Muscle layer of colon (tissue), 2 donors: ENCODE results near the gene CRY2.

Source experiments
- H3K27ac ChIP-seq: one replicate; pipeline ENCODE4 v1.7.0; 2013; ENCODE audit warnings: low read depth, mild to moderate bottlenecking, low read length, moderate library complexity
- H3K27me3 ChIP-seq, 2 donors: one replicate each; pipeline ENCODE4 v1.7.0; 2013; ENCODE audit warnings: low read length in 2 of 2, mild to moderate bottlenecking in 2 of 2; ENCODE audit not compliant: insufficient read depth in 2 of 2, control insufficient read depth in 1 of 2
- H3K36me3 ChIP-seq: one replicate; pipeline ENCODE4 v1.7.0; 2013; ENCODE audit warnings: mild to moderate bottlenecking, low read length; ENCODE audit not compliant: insufficient read depth
- H3K4me1 ChIP-seq: one replicate; pipeline ENCODE4 v1.7.0; 2013; ENCODE audit warnings: mild to moderate bottlenecking, low read length; ENCODE audit not compliant: insufficient read depth
- H3K4me3 ChIP-seq, 2 donors: one replicate each; pipeline ENCODE4 v1.7.0; 2013; ENCODE audit warnings: low read length in 2 of 2, low read depth in 1 of 2, mild to moderate bottlenecking in 1 of 2, moderate library complexity in 1 of 2
- H3K9ac ChIP-seq: one replicate; pipeline ENCODE4 v1.7.0; 2013; ENCODE audit warnings: low read length
- H3K9me3 ChIP-seq: one replicate; pipeline ENCODE4 v1.7.0; 2013; ENCODE audit warnings: mild to moderate bottlenecking, low read length
- donor health status: abdominal sarcoma.
- donor health status: Adenocarcinoma of cecum.

Gene CRY2

GRCh38 chr11:45885921-45886721 is 38.8 kb downstream of the CRY2 start:
- no peak overlapping the region for H3K9ac ChIP-seq

GRCh38 chr11:45886816-45887520 is 39.7 kb downstream of the CRY2 start:
- peaks cover 9% of the 10 kb centered on the region for H3K36me3 ChIP-seq
- H3K4me1 ChIP-seq, result peaks cover under 1% of the 10 kb centered on the region
- no peaks in the 10 kb centered on the region for H3K9me3 ChIP-seq
- H3K4me3 ChIP-seq, result no peak overlapping the region
- H3K27me3 ChIP-seq, result no peaks in the 10 kb centered on the region
- H3K9ac ChIP-seq, result no peak overlapping the region
- H3K27ac ChIP-seq, result no peak overlapping the region

More at GRCh38 chr11:45885921-45886721, 38.8 kb downstream of the CRY2 start:
- Histone ChIP-seq H3K27me3 (no peaks in the 10 kb centered on the region), H3K4me1 (peaks cover 9% of the 10 kb centered on the region), H3K27ac (no peak overlapping the region), H3K9me3 (no peaks in the 10 kb centered on the region), H3K36me3 (peaks cover 17% of the 10 kb centered on the region), H3K4me3 (peak overlapping the region in 1 of 2 donors; percentile 48)

- no peaks in the 10 kb centered on the region for H3K27me3 ChIP-seq
- no peak overlapping the region for H3K9ac ChIP-seq
- no peak overlapping the region for H3K27ac ChIP-seq
- no peaks in the 10 kb centered on the region for H3K9me3 ChIP-seq
- H3K36me3 ChIP-seq, result peaks cover 3% of the 10 kb centered on the region
- H3K4me1 ChIP-seq, result no peaks in the 10 kb centered on the region
- H3K4me3 ChIP-seq, result no peak overlapping the region
These were observed 40.3 kb downstream of the CRY2 start for GRCh38 chr11:45887587-45887986.

- Histone ChIP-seq H3K4me1 (no peaks in the 10 kb centered on the region), H3K9ac (no peak overlapping the region), H3K36me3 (no peaks in the 10 kb centered on the region), H3K27me3 (peaks cover 1 to 2% of the 10 kb centered on the region in 2 donors), H3K9me3 (no peaks in the 10 kb centered on the region), H3K27ac (no peak overlapping the region), H3K4me3 (no peak overlapping the region)
These were observed 42.3 kb downstream of the CRY2 start for GRCh38 chr11:45889555-45889954.

GRCh38 chr11:45889966-45890365 is 42.7 kb downstream of the CRY2 start:
- peaks cover 5 to 6% of the 10 kb centered on the region in 2 donors for H3K27me3 ChIP-seq
- no peak overlapping the region for H3K9ac ChIP-seq
- H3K27ac ChIP-seq, result no peak overlapping the region
- H3K4me3 ChIP-seq, result no peak overlapping the region
- H3K4me1 ChIP-seq, result no peaks in the 10 kb centered on the region
- no peaks in the 10 kb centered on the region for H3K36me3 ChIP-seq
- H3K9me3 ChIP-seq, result no peaks in the 10 kb centered on the region

- Histone ChIP-seq H3K27ac (no peak overlapping the region), H3K27me3 (peaks cover 5 to 10% of the 10 kb centered on the region in 2 donors), H3K9me3 (no peaks in the 10 kb centered on the region), H3K4me1 (no peaks in the 10 kb centered on the region), H3K9ac (no peak overlapping the region), H3K36me3 (no peaks in the 10 kb centered on the region), H3K4me3 (no peak overlapping the region)
These were observed 43.7 kb downstream of the CRY2 start for GRCh38 chr11:45890886-45891550.

- Histone ChIP-seq H3K4me3 (no peak overlapping the region), H3K9ac (no peak overlapping the region)
These were observed 45.6 kb downstream of the CRY2 start for GRCh38 chr11:45892856-45893255.

GRCh38 chr11:45894555-45895247 is 47.4 kb downstream of the CRY2 start:
- H3K9ac ChIP-seq, result no peak overlapping the region
- H3K27me3 ChIP-seq, result peaks cover 5 to 17% of the 10 kb centered on the region in 2 donors

More at GRCh38 chr11:45892856-45893255, 45.6 kb downstream of the CRY2 start:
- H3K27me3 ChIP-seq, result peaks cover 5 to 17% of the 10 kb centered on the region in 2 donors
- no peaks in the 10 kb centered on the region for H3K4me1 ChIP-seq
- H3K27ac ChIP-seq, result no peak overlapping the region
- no peaks in the 10 kb centered on the region for H3K9me3 ChIP-seq
- H3K36me3 ChIP-seq, result no peaks in the 10 kb centered on the region

GRCh38 chr11:45895553-45896259 is 48.4 kb downstream of the CRY2 start:
- Histone ChIP-seq H3K27me3 (peaks cover 5 to 17% of the 10 kb centered on the region in 2 donors), H3K9ac (no peak overlapping the region), H3K9me3 (no peaks in the 10 kb centered on the region), H3K4me3 (no peak overlapping the region), H3K36me3 (no peaks in the 10 kb centered on the region), H3K4me1 (peaks cover 10% of the 10 kb centered on the region), H3K27ac (no peak overlapping the region)

More at GRCh38 chr11:45894555-45895247, 47.4 kb downstream of the CRY2 start:
- Histone ChIP-seq H3K4me1 (peaks cover 6% of the 10 kb centered on the region), H3K36me3 (no peaks in the 10 kb centered on the region), H3K9me3 (no peaks in the 10 kb centered on the region), H3K27ac (no peak overlapping the region), H3K4me3 (no peak overlapping the region)

GRCh38 chr11:45896422-45896984 is 49.2 kb downstream of the CRY2 start:
- no peaks in the 10 kb centered on the region for H3K9me3 ChIP-seq
- H3K4me1 ChIP-seq, result peaks cover 18% of the 10 kb centered on the region
- no peaks in the 10 kb centered on the region for H3K36me3 ChIP-seq
- no peak overlapping the region for H3K27ac ChIP-seq
- no peak overlapping the region for H3K9ac ChIP-seq
- peaks cover 5 to 17% of the 10 kb centered on the region in 2 donors for H3K27me3 ChIP-seq
- H3K4me3 ChIP-seq, result no peak overlapping the region
